Measurements from ENCODE around the gene ACOX1.

Gene ACOX1

DNA sequence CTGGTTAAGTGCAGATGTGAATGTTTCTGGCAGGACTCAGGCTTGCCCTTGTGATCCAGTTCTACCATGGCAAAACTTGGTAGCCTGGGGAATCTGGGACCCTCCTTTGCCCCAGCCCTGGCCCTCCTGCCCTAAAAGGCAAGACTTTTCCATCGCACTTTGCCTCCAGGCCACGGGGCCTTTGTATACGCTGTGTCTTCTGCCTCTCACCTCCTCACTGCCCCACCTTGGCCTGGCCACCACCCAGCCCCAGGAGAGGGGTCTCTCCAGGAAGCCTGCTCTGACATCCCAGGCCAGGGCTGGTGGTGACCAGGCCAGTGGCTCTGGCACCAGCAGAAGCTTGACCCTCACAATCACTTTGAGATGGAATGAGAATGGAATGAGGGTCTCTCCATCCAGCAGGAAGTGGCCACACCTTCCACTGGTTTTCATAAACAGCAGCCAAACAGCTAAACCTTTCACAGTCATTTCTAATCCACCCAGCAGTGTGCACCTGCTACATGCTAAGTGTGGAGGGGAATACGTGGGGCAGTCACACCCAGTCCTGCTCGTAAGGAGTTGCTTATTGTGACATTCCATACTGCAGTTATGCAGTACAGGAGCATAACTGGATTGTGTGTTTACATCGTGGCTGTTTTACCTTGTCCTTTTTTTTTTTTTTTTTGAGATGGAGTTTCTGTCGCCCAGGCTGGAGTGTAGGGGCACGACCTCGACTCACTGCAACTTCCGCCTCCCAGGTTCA lies 72.7 kb downstream of the ACOX1 start:
- no peak for DNase-seq

DNA sequence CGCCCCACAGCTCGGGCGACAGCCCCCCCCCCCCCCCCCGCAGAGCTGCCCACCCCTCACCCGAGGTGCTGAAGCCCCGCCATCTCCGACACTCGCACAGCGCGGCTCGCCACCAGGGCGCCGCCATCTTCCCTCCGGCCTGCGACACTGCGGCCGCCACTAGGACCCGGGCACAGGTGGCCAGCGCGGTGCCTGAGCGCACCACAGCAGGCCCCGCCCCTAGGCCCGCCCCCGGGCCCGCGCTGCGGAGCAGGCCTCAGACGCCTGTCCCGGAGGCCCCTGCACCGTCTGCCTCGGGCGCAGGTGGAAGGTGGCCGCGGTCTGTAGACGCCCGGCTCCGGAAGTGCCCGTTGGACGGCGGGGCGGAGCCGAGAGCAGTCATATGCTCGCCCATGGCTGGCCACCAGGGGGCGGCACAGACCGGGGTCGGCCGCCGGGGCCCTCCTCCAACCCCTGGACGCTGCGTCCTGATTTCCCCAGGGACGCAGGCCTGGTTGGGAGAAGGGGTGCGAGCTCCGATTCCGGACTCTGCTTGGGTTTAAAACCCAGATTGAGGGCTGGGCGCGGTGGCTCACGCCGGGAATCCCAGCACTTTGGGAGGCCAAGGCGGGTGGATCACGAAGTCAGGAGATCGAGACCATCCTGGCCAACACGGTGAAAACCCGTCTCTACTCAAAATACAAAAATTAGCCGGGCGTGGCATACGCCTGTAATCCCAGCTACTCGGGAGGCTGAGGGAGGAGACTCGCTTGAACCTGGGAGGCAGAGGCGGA lies 74.0 kb downstream of the ACOX1 start, which contains the start of gene MRPL38:
Gene MRPL38 (minus strand): TSS at position 136 of the 773 bp plus-strand sequence. CDS start 9 bp downstream, at position 127.
- peak; percentile 94 for DNase-seq

DNA sequence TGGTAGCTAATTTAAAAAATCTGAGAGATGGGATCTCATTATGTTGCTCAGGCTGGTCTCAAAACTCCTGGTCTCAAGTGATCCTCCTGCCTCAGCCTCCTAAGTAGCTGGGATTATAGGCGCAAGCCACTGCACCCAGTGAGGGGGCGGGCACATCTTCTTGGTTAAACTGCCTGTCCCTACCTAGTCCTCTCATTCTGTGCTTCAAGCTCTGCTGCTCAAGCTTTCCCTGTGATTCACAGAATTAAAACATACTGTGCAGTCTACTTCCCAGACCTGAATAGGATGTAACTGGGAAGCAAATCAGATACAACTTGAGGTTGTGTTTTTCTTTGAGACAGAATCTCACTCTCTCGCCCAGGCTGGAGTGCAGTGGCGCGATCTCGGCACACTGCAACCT lies 76.6 kb downstream of the ACOX1 start:
- DNase-seq, result no peak

DNA sequence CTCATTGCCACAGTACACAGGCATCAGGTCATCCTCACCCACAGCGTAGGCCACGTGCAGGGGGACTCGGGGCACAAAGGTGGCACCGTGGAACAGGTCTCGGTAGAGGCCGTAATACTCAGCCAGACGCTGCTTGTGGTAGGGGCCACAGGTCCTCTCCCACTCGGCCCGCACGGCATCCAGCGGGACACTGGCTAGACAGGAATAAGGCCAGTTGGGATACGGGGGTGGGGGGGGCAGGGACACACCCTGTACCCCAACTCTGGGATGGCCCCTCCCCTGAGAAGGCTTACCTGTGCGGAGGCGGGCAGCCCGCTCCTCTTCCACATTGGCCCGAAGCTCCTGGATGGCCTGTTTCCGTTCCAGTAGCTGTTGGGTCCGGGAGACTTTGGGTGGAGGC lies 77.2 kb downstream of the ACOX1 start:
- no peak for DNase-seq

DNA sequence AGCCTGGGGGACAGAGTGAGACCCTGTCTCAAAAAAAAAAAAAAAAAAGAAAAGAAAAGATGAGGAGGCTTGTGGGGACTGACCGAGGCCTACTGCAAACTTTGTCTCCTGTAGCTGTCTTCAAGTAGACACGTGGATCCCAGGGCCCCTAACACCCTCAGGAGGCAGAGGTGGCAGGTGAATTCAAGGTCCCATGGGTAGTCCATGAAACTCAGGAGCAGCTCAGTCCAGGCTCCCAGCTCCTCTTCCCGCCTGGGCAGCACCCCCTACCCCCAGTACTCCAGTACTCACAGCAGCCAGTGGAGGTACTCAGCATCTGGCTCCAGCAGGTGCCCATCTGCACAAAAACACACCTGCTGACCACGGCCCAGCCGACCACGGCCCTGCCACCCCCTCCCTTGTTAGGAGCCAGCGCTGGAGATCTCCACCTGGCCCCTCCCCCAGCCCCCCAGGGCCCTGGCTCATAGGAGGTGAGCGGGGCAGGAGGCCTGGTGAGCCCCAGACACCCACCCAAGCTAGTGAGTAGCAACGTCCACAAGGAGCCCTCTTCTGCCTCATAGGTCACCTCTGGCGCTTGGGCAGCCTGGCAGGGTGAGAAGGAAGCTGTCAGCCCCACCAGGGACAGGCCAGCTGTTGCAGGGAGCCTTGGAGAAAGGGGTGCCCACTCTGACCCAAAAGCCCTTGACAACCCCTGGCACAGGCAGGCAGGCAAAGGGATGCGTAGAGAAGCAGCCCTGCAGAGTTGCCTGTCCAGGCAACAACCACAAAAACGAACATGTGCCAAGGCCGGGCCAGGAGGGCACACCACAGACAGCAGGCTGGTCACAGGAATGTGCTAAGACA lies 78.1 kb downstream of the ACOX1 start:
- no peak for DNase-seq

DNA sequence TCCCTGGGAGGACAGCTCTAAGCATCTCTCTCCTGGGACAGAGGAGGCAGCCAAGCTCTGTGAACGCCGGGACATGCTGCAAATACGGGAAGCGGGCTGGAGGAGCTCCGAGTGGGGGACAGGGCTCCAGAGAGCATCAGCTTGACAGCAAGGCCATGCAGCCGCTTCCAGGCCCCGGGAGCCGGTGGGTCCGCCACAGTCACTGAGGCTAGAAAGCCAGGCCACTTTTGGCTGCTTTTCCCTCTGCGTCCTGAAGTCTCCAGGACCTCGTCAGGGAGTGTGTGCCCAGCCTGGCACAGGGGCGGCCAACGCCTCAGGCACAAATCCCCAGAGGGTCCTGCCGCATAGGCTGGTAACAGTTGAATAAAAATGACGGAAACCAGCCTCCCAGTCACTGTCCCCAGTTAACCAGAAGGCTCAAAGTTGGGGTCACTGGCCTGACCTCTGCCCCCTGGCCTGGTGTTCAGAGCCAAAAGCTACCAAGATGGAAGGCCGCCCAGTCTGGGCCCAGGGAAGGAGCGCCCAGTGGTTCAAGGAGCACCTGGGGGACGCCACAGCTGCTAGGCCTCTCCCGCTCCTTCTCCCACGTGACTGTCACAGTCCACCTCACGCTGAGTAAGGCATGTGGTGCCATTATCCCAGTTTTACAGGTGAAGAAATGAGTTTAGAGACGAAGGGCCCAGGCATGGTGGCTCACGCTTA lies 79.0 kb downstream of the ACOX1 start:
- no peak for DNase-seq

DNA sequence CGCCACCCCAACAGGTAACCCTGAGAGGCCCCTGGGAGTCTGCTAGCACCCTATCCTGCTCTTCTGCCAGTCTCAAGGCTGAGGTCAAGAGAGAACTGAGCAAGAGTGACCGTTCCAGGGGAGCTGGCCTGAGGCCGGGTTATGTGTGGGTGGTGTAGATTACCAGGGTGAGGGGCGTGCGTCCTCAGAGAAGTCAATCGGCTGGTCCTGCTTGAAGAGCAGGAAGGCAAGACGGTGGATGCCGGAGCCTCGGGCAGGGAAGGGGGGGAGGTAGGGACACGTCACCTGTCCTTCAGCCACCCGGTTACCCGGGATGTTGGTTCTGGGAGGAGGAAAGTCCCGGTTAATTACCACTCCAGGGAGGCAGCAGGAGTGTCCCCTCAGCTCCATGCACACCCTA lies 79.6 kb downstream of the ACOX1 start:
- DNase-seq, result no peak

DNA sequence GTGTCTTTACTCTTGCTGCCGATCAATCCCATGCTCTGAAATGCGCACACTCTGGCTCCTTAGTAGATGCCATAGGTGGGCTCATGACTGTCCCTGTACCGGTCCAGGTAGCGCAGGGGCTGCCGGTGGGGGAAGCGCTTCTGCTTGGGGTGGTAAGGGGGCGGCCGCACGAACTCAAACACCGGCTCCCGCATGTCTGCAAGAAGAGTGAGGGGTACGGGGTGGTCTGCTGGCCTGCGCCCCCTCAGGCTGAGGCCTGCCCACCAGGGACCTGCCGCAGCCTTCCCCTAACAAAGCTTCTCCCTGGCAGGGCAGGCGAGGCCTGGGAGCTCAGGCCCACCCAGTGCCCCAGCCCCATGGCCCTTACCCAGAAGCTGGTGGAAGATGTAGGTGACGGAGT lies 80.2 kb downstream of the ACOX1 start:
- DNase-seq, result no peak

DNA sequence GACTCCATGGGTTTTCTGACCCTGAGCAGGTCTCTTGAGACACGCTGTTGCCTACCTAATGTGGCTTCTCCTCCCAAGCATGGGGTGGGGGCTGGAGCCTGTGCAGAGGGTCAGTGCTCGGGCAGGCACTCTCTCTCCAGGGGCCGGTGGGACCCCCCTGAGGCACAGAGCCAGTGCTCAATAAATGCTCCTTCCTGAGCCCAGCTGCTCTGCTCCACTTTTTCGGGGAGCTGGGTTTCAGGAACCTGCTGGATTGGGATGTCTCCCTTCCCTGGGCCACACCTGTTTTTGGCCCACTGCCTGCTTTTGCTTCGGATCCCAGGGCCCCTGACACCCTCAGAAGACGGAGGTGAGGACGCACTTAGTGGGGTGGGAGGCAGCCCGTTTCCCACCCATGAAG lies 80.9 kb downstream of the ACOX1 start:
- no peak for DNase-seq

DNA sequence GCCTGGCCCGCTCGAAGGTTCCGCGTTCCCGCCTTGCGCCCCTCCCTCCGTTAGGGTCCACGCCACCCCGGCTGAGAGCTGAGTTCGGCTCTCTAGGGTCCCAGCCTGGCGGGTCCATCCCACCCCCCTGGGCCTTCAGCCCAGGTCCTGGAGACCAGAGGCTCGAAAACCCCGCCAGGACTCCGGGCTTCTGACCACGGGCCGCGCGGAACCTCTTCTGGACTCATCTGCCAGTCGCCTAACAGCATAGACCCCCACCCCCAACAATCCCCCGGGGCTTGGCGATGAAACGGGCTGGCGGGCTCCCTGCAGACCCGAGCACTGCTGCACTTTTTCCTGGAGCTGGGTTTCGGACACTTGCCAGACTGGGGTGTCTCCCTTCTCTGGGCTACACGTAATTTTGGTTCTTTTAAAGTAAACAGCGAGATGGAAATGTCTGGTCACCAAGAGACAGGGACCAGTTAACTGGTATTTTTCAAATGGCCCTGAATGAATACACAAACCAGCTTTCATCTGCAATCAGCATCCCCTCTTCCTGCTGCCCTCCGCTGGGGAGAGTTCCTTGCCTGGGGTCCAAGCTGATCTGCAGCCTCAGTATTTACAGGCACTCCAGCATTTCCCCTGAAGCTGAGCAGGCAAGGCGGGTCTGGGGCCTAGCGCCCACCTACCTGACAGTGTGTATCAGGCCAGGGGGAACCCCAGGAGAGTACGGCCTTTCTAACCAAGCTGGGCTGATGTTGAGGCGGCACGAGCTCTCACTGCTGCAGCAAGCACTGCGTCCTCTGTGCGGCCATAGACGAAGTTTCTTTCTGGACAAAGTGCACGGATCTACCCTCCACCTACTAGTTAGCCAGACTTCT lies 81.6 kb downstream of the ACOX1 start:
- no peak for DNase-seq

DNA sequence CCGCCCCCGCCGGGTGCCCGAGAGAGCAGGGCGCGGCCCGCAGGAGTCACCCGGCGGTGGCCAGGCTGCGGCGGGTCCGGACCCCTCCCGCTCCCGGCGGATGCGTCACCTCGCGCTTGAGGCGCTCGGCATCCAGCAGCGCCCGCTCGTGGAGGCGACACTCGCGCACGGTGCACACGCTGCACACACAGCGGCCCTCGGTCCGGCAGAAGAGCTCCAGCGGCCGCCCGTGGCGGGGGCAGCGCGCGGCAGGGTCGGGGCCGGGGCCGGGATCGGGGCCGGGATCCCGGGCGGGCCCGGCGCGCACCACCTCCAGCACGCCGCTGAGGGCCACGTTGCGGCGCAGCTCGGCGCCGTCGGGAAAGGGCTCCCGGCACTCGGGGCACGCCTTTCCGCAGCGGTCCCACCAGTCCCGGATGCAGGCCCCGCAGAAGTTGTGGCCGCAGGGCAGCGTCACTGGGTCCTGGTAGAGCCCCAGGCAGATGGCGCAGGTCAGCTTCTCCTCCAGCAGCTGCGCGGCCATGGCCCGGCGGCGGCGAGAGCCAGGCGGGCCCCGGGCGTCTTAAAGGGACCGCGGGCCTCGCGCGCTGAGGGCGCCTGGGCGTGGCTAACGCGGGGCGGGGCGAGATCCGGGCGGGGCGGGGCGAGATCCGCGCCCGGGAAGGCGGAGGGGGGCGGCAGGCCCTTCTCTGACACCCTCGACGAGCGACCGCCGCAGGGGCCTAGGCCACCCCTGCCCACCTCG lies 82.4 kb downstream of the ACOX1 start, which contains the start of gene TRIM65:
Gene TRIM65 (minus strand): TSS at position 537 of the 745 bp plus-strand sequence. CDS start 14 bp downstream, at position 523.
- peak; percentile 82 for DNase-seq

DNA sequence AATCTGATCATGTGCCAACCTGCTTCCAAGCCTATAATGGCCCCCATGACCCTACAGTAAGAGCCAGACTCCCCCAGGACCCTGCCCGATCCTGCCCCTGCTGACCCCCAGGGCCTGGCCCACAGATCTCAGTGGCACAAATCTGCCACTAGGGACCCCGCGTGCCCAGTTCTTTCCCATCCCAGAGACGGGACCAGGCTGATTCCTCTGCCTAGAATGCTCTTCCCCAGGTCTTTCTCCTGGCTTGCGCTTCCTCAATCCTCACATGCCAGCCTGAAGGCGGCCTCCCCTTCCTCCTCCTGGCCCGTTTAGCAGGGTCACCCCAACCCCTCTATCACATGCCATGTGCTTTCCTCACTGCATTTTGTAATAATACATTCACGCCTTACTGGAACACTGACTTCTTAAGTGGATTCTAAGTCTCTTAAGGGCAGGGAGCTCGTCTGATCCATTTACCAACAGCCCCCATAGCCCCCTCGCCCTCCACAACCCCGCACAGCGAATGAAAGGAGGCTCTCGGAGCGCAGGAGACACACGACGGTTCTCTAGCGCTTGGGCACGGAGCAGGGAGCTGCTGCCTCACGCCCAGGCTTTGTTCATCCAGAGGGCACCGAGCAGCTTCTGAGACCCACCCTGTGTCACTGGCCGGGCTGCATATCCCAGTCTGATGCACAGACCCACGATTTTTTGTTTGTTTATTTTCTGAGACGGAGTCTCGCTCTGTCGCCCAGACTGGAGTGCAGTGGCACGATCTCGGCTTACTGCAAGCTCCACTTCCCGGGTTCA lies 83.4 kb downstream of the ACOX1 start:
- DNase-seq, result peak; percentile 51

DNA sequence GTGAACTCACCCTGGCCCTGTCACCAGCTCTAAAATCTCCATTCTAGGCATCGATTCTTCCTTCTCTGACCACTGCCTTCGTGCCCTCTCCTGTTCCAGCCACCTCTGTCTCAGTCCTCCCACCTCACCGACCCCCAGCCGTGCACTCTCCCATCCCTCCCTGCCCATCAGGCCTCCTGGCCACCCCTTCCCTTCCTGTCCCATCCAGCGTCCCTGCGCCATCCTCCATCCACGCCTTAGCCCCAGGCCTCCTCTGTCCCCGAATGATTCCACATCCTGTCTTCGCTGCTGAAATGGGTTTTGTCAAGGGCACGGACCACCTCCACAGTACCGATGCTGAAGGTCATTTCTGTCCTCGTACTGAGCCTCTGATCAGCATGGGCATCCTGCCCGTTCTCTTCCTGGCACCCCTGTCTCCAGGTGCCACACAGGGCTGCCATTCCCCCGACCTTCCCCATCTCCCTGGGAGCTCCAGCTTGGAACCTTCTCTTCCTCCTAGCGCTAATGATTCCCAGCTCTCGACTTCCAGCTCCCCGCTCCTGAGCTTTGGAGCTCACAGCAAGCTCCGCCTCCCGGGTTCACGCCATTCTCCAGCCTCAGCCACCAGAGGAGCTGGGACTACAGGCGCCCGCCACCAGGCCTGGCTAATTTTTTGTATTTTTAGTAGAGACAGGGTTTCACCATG lies 84.8 kb downstream of the ACOX1 start:
- DNase-seq, result no peak

DNA sequence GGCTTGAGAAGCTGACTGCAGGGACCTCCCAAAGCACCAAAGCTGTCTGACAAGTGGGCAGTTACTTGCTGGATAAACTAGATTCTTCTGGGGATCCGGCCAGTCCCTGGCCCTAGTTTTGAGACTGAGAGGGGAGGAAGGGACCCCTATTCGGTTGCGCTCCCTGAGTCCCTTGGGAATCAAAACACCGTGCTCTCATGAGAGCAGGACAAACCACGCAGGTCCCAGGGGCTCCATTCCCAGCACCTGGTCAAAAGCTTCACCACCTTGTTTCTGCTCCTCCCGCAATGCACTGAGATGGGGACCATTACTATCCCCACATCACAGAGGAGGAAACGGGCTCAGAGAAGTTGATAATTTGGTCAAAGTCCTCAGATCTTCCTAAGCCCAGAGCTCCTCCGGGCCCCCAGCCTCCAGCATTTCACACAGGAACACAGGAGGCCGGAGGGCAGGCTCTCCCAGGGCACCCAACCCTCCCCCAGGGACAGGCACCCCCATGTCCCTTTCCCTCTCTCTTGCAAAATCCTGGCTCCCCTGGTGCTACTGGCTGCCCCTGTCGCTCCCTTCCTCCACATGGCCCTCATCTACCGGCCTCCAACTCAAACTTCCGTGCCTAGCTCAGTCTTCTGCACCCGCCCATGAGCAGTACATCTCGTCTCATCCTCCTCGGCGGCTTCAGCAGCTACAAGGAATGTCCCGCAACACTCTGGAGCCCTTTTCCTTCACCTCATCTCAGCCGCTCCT lies 85.5 kb downstream of the ACOX1 start:
- no peak for DNase-seq

DNA sequence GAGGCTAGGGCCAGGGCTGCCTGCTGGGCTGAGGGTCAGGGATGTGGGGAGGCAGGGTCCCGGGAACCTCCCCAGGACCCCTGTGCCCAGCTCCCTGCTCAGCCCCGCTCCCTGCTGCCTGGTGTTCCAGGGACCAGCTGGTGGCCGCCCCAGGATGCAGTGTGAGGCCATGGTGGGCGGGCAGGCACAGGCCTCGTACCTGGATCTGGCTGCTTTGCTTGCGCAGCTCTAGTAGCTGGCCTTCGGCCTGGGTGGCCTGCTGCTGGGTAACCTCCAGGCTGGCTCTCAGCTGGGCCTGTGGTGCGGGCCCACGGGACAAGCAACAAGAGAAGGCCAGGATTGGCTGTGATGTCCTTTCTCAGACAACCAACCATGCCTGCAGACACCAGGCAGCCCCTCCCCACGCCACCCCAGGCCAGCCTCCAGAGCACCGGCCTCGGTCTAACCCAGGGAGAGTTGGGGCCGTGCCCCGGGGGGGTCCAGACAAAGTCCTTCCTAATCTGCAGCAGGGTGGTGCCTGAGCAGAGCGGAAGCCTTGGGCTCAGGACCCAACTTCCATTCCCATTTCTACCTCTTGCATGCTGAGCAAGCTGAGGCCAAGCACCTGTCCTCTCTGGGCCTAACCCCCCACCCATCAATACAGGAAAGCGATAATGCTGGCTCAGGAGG lies 86.3 kb downstream of the ACOX1 start:
- DNase-seq, result no peak

DNA sequence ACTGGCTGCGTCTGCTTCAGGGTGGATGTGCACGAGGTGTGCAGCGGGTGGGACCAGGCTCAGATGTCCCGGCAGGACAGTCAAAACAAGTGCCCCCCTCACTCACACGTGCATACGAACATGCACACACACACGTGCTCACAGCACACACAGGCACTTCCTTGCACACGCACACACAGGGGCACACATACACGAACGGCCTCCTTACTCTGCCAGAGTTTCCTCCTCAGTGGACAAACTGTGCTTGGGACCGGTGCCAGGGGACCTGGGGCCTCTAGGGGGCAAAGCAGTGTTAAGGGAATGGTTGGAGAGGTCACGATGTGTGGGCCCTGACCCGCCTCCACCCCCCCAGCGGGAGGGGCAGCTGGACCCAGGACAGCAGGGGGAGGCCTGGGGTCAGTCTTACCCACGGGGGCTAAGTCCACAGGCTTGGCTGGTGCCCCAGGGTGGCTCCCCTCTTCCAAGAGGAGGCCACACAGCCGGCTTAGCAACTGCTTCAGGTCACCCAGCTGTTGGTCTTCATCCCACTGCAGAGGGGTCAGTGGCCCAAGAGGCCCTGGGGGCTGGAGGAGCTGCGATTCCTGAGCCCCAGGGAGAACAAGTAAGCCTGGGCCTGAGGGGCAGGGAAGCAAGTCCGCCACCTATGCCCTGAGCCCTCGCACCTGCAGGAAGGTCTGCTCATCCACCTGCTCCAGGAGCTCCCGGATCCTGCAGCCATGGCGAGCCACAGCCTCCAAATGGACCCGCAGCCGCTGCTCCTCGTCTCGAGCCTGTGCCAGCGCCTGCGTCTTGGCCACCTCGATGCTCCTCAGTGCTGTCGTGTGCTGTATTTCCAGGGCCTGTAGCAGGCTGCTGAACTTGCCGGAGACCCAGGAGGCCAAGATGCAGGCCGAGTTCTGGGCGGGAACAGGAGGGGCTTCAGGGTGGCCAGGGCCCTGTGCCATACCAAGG lies 87.1 kb downstream of the ACOX1 start:
- DNase-seq, result no peak

All from fibroblast of skin of scalp (primary cell).